ENCODE measurements around the gene TSHZ2.

GRCh38 chr20:53250456-53250855 is 278.3 kb downstream of the TSHZ2 start:
- TF ChIP-seq GATA3 (IDR thresholded peaks at IDR 0.05; ENCODE audit: low read depth, low read length), result no peak
- no peak for TF ChIP-seq GATA2 (IDR thresholded peaks at IDR 0.05; ENCODE audit: low read depth, low read length)
